DND-41 (cell line): ENCODE data around the gene NUDT2.

Experiments
- ATAC-seq: fragments of 200-7000 bp; cut with Tn5 transposase; 3 replicates; pipeline ENCODE4 v1.9.1; 2021; ENCODE audit warnings: low read depth; ENCODE audit not compliant: insufficient read depth
- DNase-seq: peaks from one replicate; pipeline ENCODE4 v3.0.0-alpha.2; 2020
- H2AFZ ChIP-seq: 2 replicates; pipeline ENCODE4 v1.6.0; 2012; ENCODE audit warnings: low read depth, low read length
- H3K27ac ChIP-seq: 2 replicates; pipeline ENCODE4 v1.5.1; 2012; ENCODE audit warnings: low read length, inconsistent platforms
- H3K27me3 ChIP-seq: fragments of 200-600 bp; sonication (generic); 2 replicates; pipeline ENCODE4 v1.6.0; 2012; ENCODE audit warnings: low read length, mild to moderate bottlenecking, inconsistent platforms; ENCODE audit not compliant: insufficient read depth, poor library complexity
- H3K36me3 ChIP-seq: 2 replicates; pipeline ENCODE4 v1.5.1; 2012; ENCODE audit warnings: low read length, inconsistent platforms; ENCODE audit not compliant: insufficient read depth
- H3K4me1 ChIP-seq: 2 replicates; pipeline ENCODE4 v1.5.1; 2012; ENCODE audit warnings: mild to moderate bottlenecking, low read length; ENCODE audit not compliant: insufficient read depth
- H3K4me2 ChIP-seq: 2 replicates; pipeline ENCODE4 v1.6.0; 2012; ENCODE audit warnings: mild to moderate bottlenecking, moderate library complexity, low read length, inconsistent platforms; ENCODE audit not compliant: insufficient read depth
- H3K4me3 ChIP-seq, 2 experiments: fragments of 200-600 bp in 1 of 2; shearing (Covaris generic) in 1 of 2; 2 replicates each; pipeline ENCODE4 v1.5.1; 2012 to 2016; ENCODE audit warnings: inconsistent platforms in 2 of 2, low read length in 2 of 2, mild to moderate bottlenecking in 2 of 2, low read depth in 1 of 2, moderate library complexity in 1 of 2
- H3K79me2 ChIP-seq: 2 replicates; pipeline ENCODE4 v1.6.0; 2012; ENCODE audit warnings: low read length, inconsistent platforms; ENCODE audit not compliant: insufficient read depth
- H3K9ac ChIP-seq: 2 replicates; pipeline ENCODE4 v1.6.0; 2012; ENCODE audit warnings: low read depth, mild to moderate bottlenecking, inconsistent platforms, low read length, moderate library complexity
- H3K9me3 ChIP-seq: 2 replicates; pipeline ENCODE4 v1.5.1; 2012; ENCODE audit warnings: low read length, moderate library complexity, mild to moderate bottlenecking, inconsistent platforms; ENCODE audit not compliant: insufficient read depth, severe bottlenecking
- H4K20me1 ChIP-seq: 2 replicates; pipeline ENCODE4 v1.6.0; 2012; ENCODE audit warnings: low read length; ENCODE audit not compliant: insufficient read depth
- EZH2 ChIP-seq: IDR thresholded peaks from 3 replicates; pipeline ENCODE4 v1.6.1; 2012; ENCODE audit warnings: borderline replicate concordance, low read depth, mild to moderate bottlenecking, moderate library complexity, low read length, inconsistent platforms; ENCODE audit not compliant: severe bottlenecking
- TF ChIP-seq, protein P1 (sequence below): IDR thresholded peaks from 2 replicates; pipeline ENCODE4 v1.5.1; 2012; ENCODE audit warnings: borderline replicate concordance, low read length, moderate library complexity, mild to moderate bottlenecking; ENCODE audit not compliant: poor library complexity, severe bottlenecking; ENCODE audit errors: extremely low read depth

NUDT2 gene

DNA sequence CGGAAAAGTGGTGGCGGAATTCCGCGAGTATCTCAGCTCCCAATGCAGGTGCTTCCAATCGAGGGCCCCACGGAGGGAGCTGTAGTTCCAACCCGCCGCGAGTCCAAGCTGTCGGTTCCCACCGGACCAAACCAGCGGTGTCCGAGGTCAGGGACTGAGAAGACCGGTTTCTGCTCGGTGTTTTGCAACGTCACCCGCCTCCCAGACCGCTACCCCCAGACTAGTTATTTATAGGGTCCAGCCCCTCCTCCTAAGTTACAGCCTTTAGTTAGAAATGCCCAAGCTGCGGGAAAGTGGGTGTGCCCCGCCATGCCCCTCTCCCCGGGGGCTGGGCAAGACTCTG, 48.0 kb downstream of the NUDT2 start:
- Histone ChIP-seq H3K4me2 (peak overlapping the region; percentile 76), H3K4me3 (peak overlapping the region in 1 of 2 experiments; percentile 58; a peak in 3 of 4 replicates), H3K36me3 (no peaks in the 10 kb centered on the region), H3K79me2 (no peaks in the 10 kb centered on the region), H3K4me1 (peaks cover 32% of the 10 kb centered on the region), H3K9me3 (no peaks in the 10 kb centered on the region), H3K9ac (peak overlapping the region; percentile 58; the same call in 1 of the 2 replicates), H2AFZ (peak overlapping the region; percentile 60), H3K27ac (no peak overlapping the region), H3K27me3 (no peaks in the 10 kb centered on the region), H4K20me1 (0 out of 2 replicates have a peak, but pooled peaks cover 7% of the 10 kb centered on the region)
- ATAC-seq (no peak), DNase-seq (no peak)
- no peak for TF ChIP-seq EZH2
- TF ChIP-seq, protein P1, sequence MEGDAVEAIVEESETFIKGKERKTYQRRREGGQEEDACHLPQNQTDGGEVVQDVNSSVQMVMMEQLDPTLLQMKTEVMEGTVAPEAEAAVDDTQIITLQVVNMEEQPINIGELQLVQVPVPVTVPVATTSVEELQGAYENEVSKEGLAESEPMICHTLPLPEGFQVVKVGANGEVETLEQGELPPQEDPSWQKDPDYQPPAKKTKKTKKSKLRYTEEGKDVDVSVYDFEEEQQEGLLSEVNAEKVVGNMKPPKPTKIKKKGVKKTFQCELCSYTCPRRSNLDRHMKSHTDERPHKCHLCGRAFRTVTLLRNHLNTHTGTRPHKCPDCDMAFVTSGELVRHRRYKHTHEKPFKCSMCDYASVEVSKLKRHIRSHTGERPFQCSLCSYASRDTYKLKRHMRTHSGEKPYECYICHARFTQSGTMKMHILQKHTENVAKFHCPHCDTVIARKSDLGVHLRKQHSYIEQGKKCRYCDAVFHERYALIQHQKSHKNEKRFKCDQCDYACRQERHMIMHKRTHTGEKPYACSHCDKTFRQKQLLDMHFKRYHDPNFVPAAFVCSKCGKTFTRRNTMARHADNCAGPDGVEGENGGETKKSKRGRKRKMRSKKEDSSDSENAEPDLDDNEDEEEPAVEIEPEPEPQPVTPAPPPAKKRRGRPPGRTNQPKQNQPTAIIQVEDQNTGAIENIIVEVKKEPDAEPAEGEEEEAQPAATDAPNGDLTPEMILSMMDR, result no peak

GRCh38 chr9:34378376-34379060, 49.1 kb downstream of the NUDT2 start:
- peaks cover 32% of the 10 kb centered on the region for H3K4me1 ChIP-seq
- TF ChIP-seq, protein P1, result no peak
- no peak for TF ChIP-seq EZH2
- H3K9ac ChIP-seq, result no peak overlapping the region
- H3K27ac ChIP-seq, result no peak overlapping the region
- H3K4me3 ChIP-seq, result no peak overlapping the region
- H3K4me2 ChIP-seq, result no peak overlapping the region
- H2AFZ ChIP-seq, result no peak overlapping the region
- no peaks in the 10 kb centered on the region for H3K27me3 ChIP-seq
- H3K36me3 ChIP-seq, result no peaks in the 10 kb centered on the region
- H4K20me1 ChIP-seq, result 0 out of 2 replicates have a peak, but pooled peaks cover 7% of the 10 kb centered on the region
- no peak for ATAC-seq
- H3K9me3 ChIP-seq, result no peaks in the 10 kb centered on the region
- no peak for DNase-seq
- H3K79me2 ChIP-seq, result no peaks in the 10 kb centered on the region

DNA sequence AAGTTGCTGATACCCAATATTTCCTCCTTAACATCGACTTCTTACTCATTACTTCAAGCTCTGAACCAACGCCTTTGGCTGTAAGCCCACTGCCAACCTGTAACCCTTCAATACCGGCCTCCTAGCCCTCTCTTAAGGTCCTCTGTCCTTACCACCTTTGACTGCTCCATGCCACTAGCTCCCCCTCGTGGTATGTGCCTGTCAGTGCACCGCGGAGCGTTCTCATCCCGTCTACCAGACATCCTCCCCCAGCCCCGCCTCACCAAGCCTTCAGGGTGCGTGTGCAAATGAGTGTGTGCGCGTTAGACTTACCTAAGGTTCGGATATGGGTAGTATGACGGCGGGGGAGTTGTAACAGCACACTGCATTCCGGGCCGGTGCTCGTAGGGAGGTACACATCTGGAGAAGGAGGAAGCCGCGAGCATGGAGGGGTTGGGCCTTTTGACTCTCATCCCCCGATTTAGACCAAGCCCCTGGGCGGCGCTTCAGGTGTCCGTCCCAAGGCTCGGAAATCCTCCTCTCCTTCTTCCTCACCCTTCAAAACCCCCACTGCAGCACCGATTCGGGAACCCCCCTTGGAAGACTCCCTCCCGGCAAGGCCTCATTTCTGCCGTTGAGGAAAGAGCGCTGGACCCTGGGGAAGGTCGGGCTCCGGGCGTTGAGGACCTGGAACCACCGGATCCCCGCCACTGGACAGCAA, 50.1 kb downstream of the NUDT2 start:
- Histone ChIP-seq H3K27me3 (no peaks in the 10 kb centered on the region), H3K9ac (no peak overlapping the region)
- TF ChIP-seq, protein P1, result peak; percentile 98
- no peak for TF ChIP-seq EZH2

More for the DNA sequence above, 50.1 kb downstream of the NUDT2 start:
- peak; percentile 84 for DNase-seq
- Histone ChIP-seq H4K20me1 (0 out of 2 replicates have a peak, but pooled peaks cover 7% of the 10 kb centered on the region), H3K79me2 (no peaks in the 10 kb centered on the region), H2AFZ (peak overlapping the region; percentile 43), H3K4me3 (peak overlapping the region in 1 of 2 experiments; percentile 33; a peak in 1 of 4 replicates), H3K36me3 (no peaks in the 10 kb centered on the region), H3K4me1 (peaks cover 32% of the 10 kb centered on the region), H3K4me2 (peak overlapping the region; percentile 62), H3K9me3 (no peaks in the 10 kb centered on the region), H3K27ac (no peak overlapping the region)
- ATAC-seq, result peak; percentile 49
